Tibial artery (tissue), 4 donors: ENCODE measurements around the gene NALCN.

Source experiments
- DNase-seq, 2 donors: peaks; one replicate each; pipeline ENCODE4 v3.0.0-alpha.2; 2019
- H3K27ac ChIP-seq, 2 donors: fragments of 200-600 bp; sonication (generic) in 1 of 2; 1 replicate in 1 of 2; 2 replicates in 1 of 2; pipeline ENCODE4 v1.5.1; 2018 to 2019; ENCODE audit warnings: mild to moderate bottlenecking in 1 of 2
- H3K27me3 ChIP-seq, 2 donors: fragments of 200-600 bp; sonication (generic) in 1 of 2; one replicate each; pipeline versions ENCODE4 v1.5.1 to v1.6.0; 2016 to 2019
- H3K36me3 ChIP-seq, 3 donors: fragments of 200-600 bp; sonication (generic) in 2 of 3; one replicate each; pipeline ENCODE4 v1.5.1; 2016 to 2019; ENCODE audit warnings: mild to moderate bottlenecking in 2 of 3
- H3K4me1 ChIP-seq, 4 donors: fragments of 200-600 bp; sonication (generic) in 2 of 4; 1 replicate in 3 of 4; 2 replicates in 1 of 4; pipeline ENCODE4 v1.5.1; 2016 to 2019
- H3K4me3 ChIP-seq, 2 donors: fragments of 200-600 bp; sonication (generic) in 1 of 2; 1 replicate in 1 of 2; 2 replicates in 1 of 2; pipeline ENCODE4 v1.5.1; 2018 to 2019; ENCODE audit warnings: mild to moderate bottlenecking in 2 of 2
- H3K9me3 ChIP-seq, 3 donors: fragments of 200-600 bp; sonication (generic) in 1 of 3; one replicate each; pipeline ENCODE4 v1.5.1; 2016 to 2019
- CTCF ChIP-seq, 2 experiments: fragments of 200-600 bp in 1 of 2; fragments of 450-650 bp in 1 of 2; IDR thresholded peaks; one replicate each; pipeline ENCODE4 v1.5.1; 2017 to 2019; ENCODE audit warnings: antibody characterized with exemption in 2 of 2, mild to moderate bottlenecking in 1 of 2, moderate library complexity in 1 of 2
- intact Hi-C: fragments of 100-400 bp; cut with DNase I; formaldehyde crosslinking; loops from one replicate; pipeline ENCODE4 v1.15.0; 2023; ENCODE audit warnings: low total_unique reads

Gene NALCN

GRCh38 chr13:101360525-101360924 lies 55.8 kb downstream of the NALCN start:
- Histone ChIP-seq H3K27me3 (no peaks in the 10 kb centered on the region), H3K9me3 (peaks cover 0 to 5% (median 0%) of the 10 kb centered on the region in 3 donors), H3K4me1 (no peaks in the 10 kb centered on the region), H3K4me3 (no peak overlapping the region), H3K36me3 (no peaks in the 10 kb centered on the region), H3K27ac (no peak overlapping the region)
- intact Hi-C loops: no loop called here
- no peak for TF ChIP-seq CTCF (IDR thresholded peaks at IDR 0.05)
- DNase-seq: no peak

- no peak for DNase-seq
- Histone ChIP-seq H3K36me3 (no peaks in the 10 kb centered on the region), H3K9me3 (no peaks in the 10 kb centered on the region), H3K4me1 (no peaks in the 10 kb centered on the region), H3K27ac (no peak overlapping the region), H3K27me3 (no peaks in the 10 kb centered on the region), H3K4me3 (no peak overlapping the region)
- no peak for TF ChIP-seq CTCF (IDR thresholded peaks at IDR 0.05)
- intact Hi-C loops: no loop called here
Measured at GRCh38 chr13:101354895-101355294, 61.4 kb downstream of the NALCN start.

- no peaks in the 10 kb centered on the region for H3K27me3 ChIP-seq
- TF ChIP-seq CTCF (IDR thresholded peaks at IDR 0.05): no peak
- intact Hi-C loops: no loop called here
Measured at GRCh38 chr13:101346942-101347728, 69.2 kb downstream of the NALCN start.

GRCh38 chr13:101346161-101346560 lies 70.1 kb downstream of the NALCN start:
- intact Hi-C loops: no loop called here
- Histone ChIP-seq H3K36me3 (no peaks in the 10 kb centered on the region), H3K27me3 (no peaks in the 10 kb centered on the region), H3K4me3 (no peak overlapping the region), H3K4me1 (no peaks in the 10 kb centered on the region), H3K27ac (no peak overlapping the region), H3K9me3 (no peaks in the 10 kb centered on the region)
- TF ChIP-seq CTCF (IDR thresholded peaks at IDR 0.05): no peak
- DNase-seq: no peak

More at GRCh38 chr13:101346942-101347728, 69.2 kb downstream of the NALCN start:
- Histone ChIP-seq H3K36me3 (no peaks in the 10 kb centered on the region), H3K9me3 (no peaks in the 10 kb centered on the region), H3K4me3 (no peak overlapping the region), H3K27ac (no peak overlapping the region), H3K4me1 (no peaks in the 10 kb centered on the region)
- DNase-seq: no peak

GRCh38 chr13:101343128-101343787 lies 73.0 kb downstream of the NALCN start:
- no peaks in the 10 kb centered on the region for H3K27me3 ChIP-seq
- no peak overlapping the region for H3K4me3 ChIP-seq
- H3K9me3 ChIP-seq: no peaks in the 10 kb centered on the region
- H3K36me3 ChIP-seq: no peaks in the 10 kb centered on the region
- intact Hi-C loops: no loop called here
- no peak for TF ChIP-seq CTCF (IDR thresholded peaks at IDR 0.05)
- no peak for DNase-seq
- H3K4me1 ChIP-seq: no peaks in the 10 kb centered on the region
- no peak overlapping the region for H3K27ac ChIP-seq
